CD4-positive, alpha-beta memory T cell (primary cell): ENCODE results near the gene GPR107. TPM values are rescaled to one million over a fixed set of nuclear protein-coding genes. Genes with fewer than 3 reads are reported as not detected.
A peak's percentile ranks its signal among the peaks of the same experiment; 100 is the strongest.

Experiments used
- CTCF ChIA-PET: fragments of 350-600 bp; sonication (Branson Sonifier 250); formaldehyde crosslinking; loops from one replicate; lab custom pipeline; 2021; ENCODE audit warnings: inconsistent platforms; ENCODE audit not compliant: partially characterized antibody; lab: Charles Lee
- POLR2A ChIA-PET: fragments of 350-600 bp; sonication (Branson Sonifier 250); formaldehyde crosslinking; loops from one replicate; lab custom pipeline; 2021; ENCODE audit not compliant: partially characterized antibody; lab: Charles Lee
- DNase-seq, 5 donors: peaks; one replicate each; pipeline versions ENCODE4 v3.0.0 to v3.0.0-alpha.2; 2020 to 2022; ENCODE audit warnings: mixed read lengths in 1 of 5
- H3K27ac ChIP-seq: one replicate; pipeline ENCODE4 v1.7.0; 2013; ENCODE audit warnings: low read depth, low read length
- H3K27me3 ChIP-seq: 2 replicates; pipeline ENCODE4 v1.7.0; 2013; ENCODE audit warnings: mild to moderate bottlenecking, low read length, moderate library complexity; ENCODE audit not compliant: insufficient read depth
- H3K36me3 ChIP-seq: 2 replicates; pipeline ENCODE4 v1.7.0; 2013; ENCODE audit warnings: mild to moderate bottlenecking, low read length, moderate library complexity; ENCODE audit not compliant: insufficient read depth
- H3K4me1 ChIP-seq: 2 replicates; pipeline ENCODE4 v1.7.0; 2013; ENCODE audit warnings: mild to moderate bottlenecking, low read length, moderate library complexity; ENCODE audit not compliant: insufficient read depth
- H3K4me3 ChIP-seq, 2 donors: one replicate each; pipeline ENCODE4 v1.7.0; 2013; ENCODE audit warnings: low read length in 2 of 2, mild to moderate bottlenecking in 1 of 2
- H3K9me3 ChIP-seq, 2 donors: one replicate each; pipeline ENCODE4 v1.7.0; 2013; ENCODE audit warnings: low read length in 2 of 2, control low read depth in 1 of 2; ENCODE audit not compliant: control insufficient read depth in 1 of 2
- H3K27ac Mint-ChIP-seq, 7 donors: one replicate each; pipeline ENCODE4 v1.8.0; 2020 to 2021; ENCODE audit warnings: mixed read lengths in 7 of 7, mild to moderate bottlenecking in 6 of 7, inconsistent platforms in 3 of 7, moderate library complexity in 3 of 7
- H3K27me3 Mint-ChIP-seq, 2 donors: one replicate each; pipeline ENCODE4 v1.8.0; 2020 to 2021; ENCODE audit warnings: mixed read lengths in 2 of 2
- H3K36me3 Mint-ChIP-seq, 2 donors: one replicate each; pipeline ENCODE4 v1.8.0; 2020 to 2021; ENCODE audit warnings: mixed read lengths in 2 of 2, inconsistent platforms in 1 of 2, mild to moderate bottlenecking in 1 of 2
- H3K4me1 Mint-ChIP-seq, 4 donors: one replicate each; pipeline ENCODE4 v1.8.0; 2020 to 2021; ENCODE audit warnings: mixed read lengths in 4 of 4, mild to moderate bottlenecking in 1 of 4
- H3K4me3 Mint-ChIP-seq, 8 donors: one replicate each; pipeline ENCODE4 v1.8.0; 2020 to 2021; ENCODE audit warnings: mixed read lengths in 8 of 8, mild to moderate bottlenecking in 7 of 8, moderate library complexity in 6 of 8, inconsistent platforms in 3 of 8
- H3K9me3 Mint-ChIP-seq, 8 donors: one replicate each; pipeline ENCODE4 v1.8.0; 2020 to 2021; ENCODE audit warnings: mixed read lengths in 8 of 8, mild to moderate bottlenecking in 5 of 8, inconsistent platforms in 3 of 8, moderate library complexity in 1 of 8
- intact Hi-C: fragments of 100-400 bp; cut with micrococcal nuclease; formaldehyde crosslinking; loops from one replicate; pipeline ENCODE4 v1.15.1; 2023
- polyA plus RNA-seq, 2 donors: library from polyadenylated mRNA; unstranded; fragments of 300-500 nt; fragmentation: Illumina TruSeq; gene quantifications; one replicate each; pipeline ENCODE4 v1.2.3, GENCODE V29; 2021
- total RNA-seq, 2 experiments: library from RNA; stranded (reverse); gene quantifications; one replicate each; pipeline ENCODE4 v1.2.3, GENCODE V29; 2021

GPR107 gene
- total and polyA plus RNA-seq, 4 experiments from 2014 or later: 2.2 to 24.4 (median 13.6) TPM

DNA sequence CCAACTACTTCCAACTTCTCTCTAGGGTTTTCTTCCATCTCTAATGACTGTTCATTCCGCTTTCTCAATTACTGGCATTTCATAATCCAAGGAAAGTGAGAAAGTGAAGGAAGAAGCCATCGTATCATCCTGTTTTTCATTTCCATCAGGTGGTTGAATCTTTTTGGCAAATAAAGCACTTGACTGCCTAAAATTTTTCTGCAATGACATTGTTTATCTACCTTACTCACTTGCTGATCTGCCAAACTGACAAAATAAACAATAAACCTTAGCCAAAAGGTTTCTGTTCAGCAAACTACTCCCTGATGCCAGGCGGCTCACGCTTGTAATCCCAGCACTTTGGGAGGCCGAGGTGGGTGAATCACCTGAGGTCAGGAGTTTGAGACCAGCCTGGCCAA, 29.1 kb upstream of the GPR107 start:
- no peaks in the 10 kb centered on the region for H3K36me3 ChIP-seq
- H3K9me3 ChIP-seq: no peaks in the 10 kb centered on the region
- no peaks in the 10 kb centered on the region for H3K27me3 Mint-ChIP-seq
- no peaks in the 10 kb centered on the region for H3K27me3 ChIP-seq
- intact Hi-C loops: no loop called here
- ChIA-PET POLR2A (interaction anchor here (2.7 kb wide), 1 partner anchor 14 kb away, joined by 14 read pairs; no protein-coding TSS in a partner anchor), CTCF (no interaction called here)
- no peak for DNase-seq
- peak overlapping the region; percentile 27 to 95 (median 76) for H3K27ac Mint-ChIP-seq
- peaks cover 31 to 63% of the 10 kb centered on the region in 2 donors for H3K36me3 Mint-ChIP-seq
- H3K4me1 ChIP-seq: peaks cover 97% of the 10 kb centered on the region
- H3K9me3 Mint-ChIP-seq: peaks cover 0 to 4% (median 0%) of the 10 kb centered on the region in 8 donors
- H3K27ac ChIP-seq: no peak overlapping the region
- H3K4me3 ChIP-seq: no peak overlapping the region
- H3K4me1 Mint-ChIP-seq: peaks cover 75 to 99% (median 87%) of the 10 kb centered on the region in 4 donors
- peak overlapping the region in 3 of 8 donors; percentile 7 to 55 (median 46) for H3K4me3 Mint-ChIP-seq

DNA sequence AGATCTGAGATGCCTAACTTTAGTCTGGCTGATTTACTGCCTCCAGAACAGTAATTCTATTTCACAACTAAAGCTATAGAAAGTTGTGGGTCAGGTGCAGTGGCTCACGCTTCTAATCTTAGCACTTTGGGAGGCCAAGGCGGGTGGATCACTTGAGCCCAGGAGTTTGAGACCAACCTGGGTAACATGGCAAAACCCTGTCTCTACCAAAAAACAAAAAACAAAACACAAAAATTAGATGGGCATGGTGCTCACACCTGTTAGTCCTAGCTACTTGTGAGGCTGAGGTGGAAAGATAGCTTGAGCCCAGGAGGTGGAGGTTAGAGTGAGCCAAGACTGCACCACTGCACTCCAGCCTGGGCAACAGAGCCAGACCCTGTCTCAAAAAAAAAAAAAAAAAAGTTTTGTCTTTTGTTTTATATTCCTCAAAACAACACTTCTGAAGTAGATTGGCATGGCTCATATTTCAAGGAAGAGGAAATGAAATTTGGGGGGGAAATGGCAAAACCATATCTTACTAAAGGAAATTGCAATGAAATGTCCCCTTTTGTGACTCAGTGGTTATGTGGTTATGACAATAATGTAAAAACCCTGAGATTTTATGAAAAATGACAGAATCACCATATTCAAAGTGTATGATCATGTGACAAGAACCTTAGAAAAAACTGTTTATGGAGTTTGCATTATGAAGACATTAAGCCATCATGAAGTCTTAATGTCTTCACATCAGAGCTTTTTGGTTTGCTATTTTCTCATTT, 26.9 kb upstream of the GPR107 start:
- ChIA-PET POLR2A (interaction anchor here (0.7 to 7.4 kb wide), 7 partner anchors 8 to 138 kb away, joined by 3 to 83 read pairs (median 4); partner anchors contain the start of genes FNBP1 and GPR107), CTCF (interaction anchor here (1.0 kb wide), 1 partner anchor 15 kb away, joined by 3 read pairs; no protein-coding TSS in a partner anchor)
- Mint-ChIP-seq H3K4me3 (peak overlapping the region in 6 of 8 donors; percentile 29 to 69 (median 56)), H3K36me3 (peaks cover 25 to 55% of the 10 kb centered on the region in 2 donors), H3K9me3 (peaks cover 0 to 4% (median 0%) of the 10 kb centered on the region in 8 donors), H3K4me1 (peaks cover 75 to 99% (median 88%) of the 10 kb centered on the region in 4 donors), H3K27me3 (no peaks in the 10 kb centered on the region), H3K27ac (peak overlapping the region; percentile 39 to 95 (median 77))
- Histone ChIP-seq H3K27ac (peak overlapping the region; percentile 77), H3K4me3 (no peak overlapping the region), H3K27me3 (no peaks in the 10 kb centered on the region), H3K36me3 (no peaks in the 10 kb centered on the region), H3K9me3 (no peaks in the 10 kb centered on the region), H3K4me1 (peaks cover 97% of the 10 kb centered on the region)
- intact Hi-C loops: no loop called here
- DNase-seq: no peak

DNA sequence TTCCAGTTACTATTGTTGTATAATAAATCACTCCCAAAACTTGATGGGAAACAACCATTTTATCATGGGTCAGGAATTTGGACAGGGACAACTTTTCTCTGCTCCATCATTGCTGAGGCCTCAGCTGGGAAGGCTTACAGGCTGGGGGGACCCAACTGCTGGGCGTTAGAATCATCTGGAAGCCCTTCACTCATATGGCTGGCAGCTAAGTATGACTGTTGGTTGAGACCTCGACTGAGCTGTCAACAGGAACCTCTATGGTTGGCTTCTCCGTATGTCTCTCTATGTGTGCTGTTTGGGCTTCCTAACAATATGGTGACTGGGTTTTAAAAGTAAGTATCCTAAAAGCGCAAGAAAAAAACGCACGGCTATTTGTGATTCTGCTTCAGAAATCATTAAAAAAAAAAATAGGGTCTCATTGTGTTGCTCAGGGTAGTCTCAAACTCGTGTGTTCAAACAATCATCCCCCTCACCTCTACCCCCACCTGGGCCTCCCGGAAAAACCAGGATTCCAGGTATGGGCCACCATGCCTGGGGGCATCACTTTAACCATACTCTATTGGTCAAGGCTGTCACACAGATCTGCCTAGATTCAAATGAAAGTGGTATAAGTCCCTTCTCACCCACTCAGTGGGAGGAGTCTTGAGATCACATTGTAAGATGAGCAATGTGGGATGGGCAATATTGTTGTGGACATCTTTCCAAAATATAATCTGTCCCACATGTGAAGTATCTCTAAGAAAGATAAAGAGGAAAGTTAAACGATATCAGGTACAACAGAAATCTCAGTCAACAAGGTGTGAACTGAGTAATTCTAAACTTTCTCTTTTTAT, 26.0 kb upstream of the GPR107 start:
- H3K4me1 ChIP-seq: peaks cover 97% of the 10 kb centered on the region
- Mint-ChIP-seq H3K4me1 (peaks cover 76 to 100% (median 89%) of the 10 kb centered on the region in 4 donors), H3K36me3 (peaks cover 25 to 54% of the 10 kb centered on the region in 2 donors), H3K4me3 (peak overlapping the region in 6 of 8 donors; percentile 17 to 69 (median 44)), H3K27ac (peak overlapping the region; percentile 72 to 99 (median 84)), H3K27me3 (no peaks in the 10 kb centered on the region), H3K9me3 (peaks cover 0 to 4% (median 0%) of the 10 kb centered on the region in 8 donors)
- no peaks in the 10 kb centered on the region for H3K36me3 ChIP-seq
- ChIA-PET CTCF (interaction anchor here (0.6 to 1.0 kb wide), 3 partner anchors 11 to 35 kb away, joined by 3 to 8 read pairs (median 3); no protein-coding TSS in a partner anchor), POLR2A (interaction anchor here (0.7 to 7.4 kb wide), 11 partner anchors 9 to 141 kb away, joined by 3 to 83 read pairs (median 4); partner anchors contain the start of genes FNBP1 and GPR107)
- peak overlapping the region; percentile 77 for H3K27ac ChIP-seq
- H3K4me3 ChIP-seq: no peak overlapping the region
- no peaks in the 10 kb centered on the region for H3K27me3 ChIP-seq
- DNase-seq: no peak
- intact Hi-C loops: no loop called here
- H3K9me3 ChIP-seq: no peaks in the 10 kb centered on the region

DNA sequence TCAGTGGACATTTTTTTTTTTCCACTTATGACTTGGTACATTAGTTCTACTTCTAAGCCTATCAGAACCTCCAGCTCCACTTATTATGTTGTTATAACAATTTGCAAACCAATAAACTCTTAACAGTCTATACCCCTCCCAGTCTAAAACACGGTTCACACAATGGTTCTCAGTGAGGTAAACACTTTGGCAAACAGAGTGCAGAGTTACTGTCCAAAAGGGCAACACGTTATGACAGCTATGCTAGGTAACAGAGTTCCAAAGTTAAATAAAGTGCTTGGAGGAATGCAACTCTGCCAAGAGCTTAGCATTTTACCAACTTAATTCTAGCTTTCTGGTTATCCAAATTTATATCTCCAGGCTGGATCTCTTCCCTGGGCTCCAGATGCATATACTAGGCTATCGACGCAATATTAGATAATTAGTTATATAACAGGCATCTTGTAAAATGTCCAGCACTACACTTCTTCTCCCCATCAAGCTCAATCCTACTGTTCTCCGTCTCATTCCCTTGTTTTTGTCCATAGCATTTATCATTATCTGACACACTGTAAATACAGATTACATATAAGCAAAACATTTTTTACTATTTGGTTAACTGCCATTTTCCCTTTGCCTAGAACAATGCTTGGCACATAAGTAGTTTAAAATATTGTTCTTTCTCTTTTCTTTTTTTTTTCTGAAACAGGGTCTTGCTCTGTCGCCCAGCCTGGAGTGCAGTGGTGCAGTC, 25.0 kb upstream of the GPR107 start:
- Mint-ChIP-seq H3K36me3 (peaks cover 25 to 51% of the 10 kb centered on the region in 2 donors), H3K9me3 (peaks cover 0 to 4% (median 0%) of the 10 kb centered on the region in 8 donors), H3K27me3 (no peaks in the 10 kb centered on the region), H3K4me1 (peaks cover 73 to 99% (median 87%) of the 10 kb centered on the region in 4 donors), H3K27ac (peak overlapping the region; percentile 70 to 99 (median 91)), H3K4me3 (peak overlapping the region in 7 of 8 donors; percentile 68 to 79 (median 73))
- POLR2A ChIA-PET: interaction anchor here (0.6 to 7.4 kb wide), 13 partner anchors 10 to 144 kb away, joined by 3 to 83 read pairs (median 4); partner anchors contain the start of genes FNBP1 and GPR107
- no peaks in the 10 kb centered on the region for H3K9me3 ChIP-seq
- H3K4me3 ChIP-seq: no peak overlapping the region
- intact Hi-C loops: no loop called here
- DNase-seq: no peak
- CTCF ChIA-PET: interaction anchor here (0.6 to 1.2 kb wide), 4 partner anchors 10 to 186 kb away, joined by 3 to 8 read pairs (median 3); no protein-coding TSS in a partner anchor
- peaks cover 97% of the 10 kb centered on the region for H3K4me1 ChIP-seq
- H3K27ac ChIP-seq: peak overlapping the region; percentile 77
- no peaks in the 10 kb centered on the region for H3K27me3 ChIP-seq
- H3K36me3 ChIP-seq: no peaks in the 10 kb centered on the region

DNA sequence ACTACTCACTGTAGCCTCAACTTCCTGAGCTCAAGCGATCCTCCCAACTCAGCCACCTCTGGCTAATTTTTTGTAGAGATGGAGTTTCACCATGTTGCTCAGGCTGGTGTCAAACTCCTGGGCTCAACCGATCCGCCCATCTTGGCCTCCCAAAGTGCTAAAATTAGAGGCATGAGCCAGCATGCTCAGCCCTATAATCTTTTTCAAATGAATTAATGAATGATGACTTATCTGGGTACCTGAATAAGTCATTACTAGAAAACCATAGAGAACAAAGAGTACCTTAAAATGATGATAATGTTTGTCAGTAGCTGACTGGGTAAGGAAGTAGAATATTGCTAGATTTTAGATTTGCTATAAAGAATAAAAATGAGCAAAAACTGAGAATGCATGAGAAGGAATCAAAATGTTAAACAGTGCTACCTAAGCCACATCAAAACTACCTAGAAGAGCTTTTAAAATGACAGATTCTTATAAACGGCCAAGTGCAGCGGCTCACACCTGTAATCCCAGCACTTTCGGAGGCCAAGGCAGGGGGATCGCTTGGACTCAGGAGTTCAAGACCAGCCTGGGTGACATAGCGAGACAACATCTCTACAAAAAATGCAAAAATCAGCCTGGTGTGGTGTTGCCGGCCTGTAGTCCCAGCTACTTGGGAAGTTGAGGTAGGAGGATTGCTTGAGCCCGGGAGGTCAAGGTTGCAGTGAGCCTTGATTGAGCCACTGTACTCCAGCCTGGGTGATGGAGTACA, 24.3 kb upstream of the GPR107 start:
- Mint-ChIP-seq H3K4me1 (peaks cover 68 to 96% (median 82%) of the 10 kb centered on the region in 4 donors), H3K9me3 (peaks cover 0 to 4% (median 0%) of the 10 kb centered on the region in 8 donors), H3K27ac (peak overlapping the region; percentile 58 to 99 (median 91)), H3K36me3 (peaks cover 25 to 50% of the 10 kb centered on the region in 2 donors), H3K4me3 (peak overlapping the region; percentile 68 to 79 (median 72)), H3K27me3 (no peaks in the 10 kb centered on the region)
- ChIA-PET POLR2A (interaction anchor here (0.6 to 7.4 kb wide), 15 partner anchors 10 to 144 kb away, joined by 3 to 83 read pairs (median 4); partner anchors contain the start of genes FNBP1 and GPR107), CTCF (interaction anchor here (0.6 to 1.2 kb wide), 6 partner anchors 9 to 1055 kb away, joined by 3 to 8 read pairs (median 3); no protein-coding TSS in a partner anchor)
- no peaks in the 10 kb centered on the region for H3K27me3 ChIP-seq
- no peak for DNase-seq
- no peaks in the 10 kb centered on the region for H3K36me3 ChIP-seq
- no peak overlapping the region for H3K4me3 ChIP-seq
- H3K4me1 ChIP-seq: peaks cover 94% of the 10 kb centered on the region
- H3K9me3 ChIP-seq: no peaks in the 10 kb centered on the region
- peak overlapping the region; percentile 77 for H3K27ac ChIP-seq
- intact Hi-C loops: no loop called here
